Ishikawa (cell line): Measurements from ENCODE around the gene SOCS1.

Experiments used
- CEBPB ChIP-seq: IDR thresholded peaks from 2 replicates; pipeline ENCODE4 v1.6.1; 2012
- CREB1 ChIP-seq: IDR thresholded peaks from 2 replicates; pipeline ENCODE4 v1.6.1; 2012; ENCODE audit warnings: low read depth
- EGR1 ChIP-seq: IDR thresholded peaks from 2 replicates; pipeline ENCODE4 v1.6.1; 2012
- EP300 ChIP-seq: IDR thresholded peaks from 2 replicates; pipeline ENCODE4 v1.6.1; 2012; ENCODE audit warnings: borderline replicate concordance
- FOXM1 ChIP-seq: IDR thresholded peaks from 2 replicates; pipeline ENCODE4 v1.6.1; 2012; ENCODE audit warnings: low read depth, borderline replicate concordance
- MAX ChIP-seq: IDR thresholded peaks from 2 replicates; pipeline ENCODE4 v1.6.1; 2012
- NFIC ChIP-seq: IDR thresholded peaks from 2 replicates; pipeline ENCODE4 v1.6.1; 2012
- RAD21 ChIP-seq: IDR thresholded peaks from 2 replicates; pipeline ENCODE4 v1.6.1; 2012; ENCODE audit warnings: low read depth
- REST ChIP-seq: IDR thresholded peaks from 2 replicates; pipeline ENCODE4 v1.6.1; 2012; ENCODE audit warnings: low read depth, mild to moderate bottlenecking
- TAF1 ChIP-seq: IDR thresholded peaks from 2 replicates; pipeline ENCODE4 v1.6.1; 2012; ENCODE audit warnings: low read depth, mild to moderate bottlenecking
- TCF12 ChIP-seq: IDR thresholded peaks from 2 replicates; pipeline ENCODE4 v1.6.1; 2012; ENCODE audit warnings: low read depth
- TEAD4 ChIP-seq: IDR thresholded peaks from 2 replicates; pipeline ENCODE4 v1.6.1; 2012
- USF1 ChIP-seq: IDR thresholded peaks from 2 replicates; pipeline ENCODE4 v1.6.1; 2012
- YY1 ChIP-seq: IDR thresholded peaks from 2 replicates; pipeline ENCODE4 v1.6.1; 2012; ENCODE audit warnings: low read depth
- ZBTB7A ChIP-seq: IDR thresholded peaks from 2 replicates; pipeline ENCODE4 v1.6.1; 2012; ENCODE audit warnings: low read depth

SOCS1 gene

GRCh38 chr16:11253009-11253994 is 2.7 kb downstream of the SOCS1 start:
- no peak for TF ChIP-seq RAD21
- TF ChIP-seq NFIC = no peak
- TF ChIP-seq ZBTB7A = no peak
- TF ChIP-seq CREB1 = no peak
- no peak for TF ChIP-seq CEBPB
- TF ChIP-seq YY1 = no peak
- TF ChIP-seq REST = no peak
- no peak for TF ChIP-seq MAX
- no peak for TF ChIP-seq TCF12
- no peak for TF ChIP-seq TEAD4
- TF ChIP-seq EGR1 = no peak
- TF ChIP-seq TAF1 = no peak
- TF ChIP-seq EP300 = no peak
- TF ChIP-seq USF1 = no peak
- no peak for TF ChIP-seq FOXM1

GRCh38 chr16:11252482-11252931 is 3.5 kb downstream of the SOCS1 start:
- TF ChIP-seq FOXM1 (no peak), CREB1 (no peak), ZBTB7A (no peak), TEAD4 (no peak), RAD21 (no peak), YY1 (no peak), EGR1 (no peak), USF1 (no peak)

- TF ChIP-seq ZBTB7A (no peak), RAD21 (no peak), NFIC (no peak), TAF1 (no peak), CREB1 (no peak), FOXM1 (no peak), REST (no peak), TCF12 (no peak), MAX (no peak), USF1 (no peak), EGR1 (no peak), EP300 (no peak), TEAD4 (no peak), CEBPB (no peak)
Measured at GRCh38 chr16:11251525-11252481, 4.2 kb downstream of the SOCS1 start.

- no peak for TF ChIP-seq TAF1
- TF ChIP-seq ZBTB7A = no peak
- no peak for TF ChIP-seq TEAD4
Measured at GRCh38 chr16:11250786-11251524, 5.0 kb downstream of the SOCS1 start.
